Stomach (tissue), 4 donors: Measurements from ENCODE around the gene DNAJB8.

Experiments used
- CTCF ChIP-seq, 7 experiments: fragments of 450-650 bp in 4 of 7; fragments of 200-600 bp in 3 of 7; sonication (generic) in 3 of 7; IDR thresholded peaks; one replicate each; pipeline ENCODE4 v1.5.1; 2016 to 2019; ENCODE audit warnings: antibody characterized with exemption in 7 of 7, control low read depth in 2 of 7, mild to moderate bottlenecking in 1 of 7
- EP300 ChIP-seq: sonication (generic); formaldehyde crosslinking; IDR thresholded peaks from one replicate; pipeline ENCODE4 v1.6.1; 2017; ENCODE audit warnings: antibody characterized with exemption
- POLR2A ChIP-seq, 4 donors: fragments of 450-650 bp; IDR thresholded peaks; one replicate each; pipeline ENCODE4 v1.6.1; 2016; ENCODE audit warnings: antibody characterized with exemption in 4 of 4, control low read depth in 2 of 4, mild to moderate bottlenecking in 1 of 4, moderate library complexity in 1 of 4
- POLR2AphosphoS5 ChIP-seq, 3 donors: sonication (generic); formaldehyde crosslinking; IDR thresholded peaks; one replicate each; pipeline ENCODE4 v1.6.1; 2016; ENCODE audit warnings: antibody characterized with exemption in 3 of 3

DNA sequence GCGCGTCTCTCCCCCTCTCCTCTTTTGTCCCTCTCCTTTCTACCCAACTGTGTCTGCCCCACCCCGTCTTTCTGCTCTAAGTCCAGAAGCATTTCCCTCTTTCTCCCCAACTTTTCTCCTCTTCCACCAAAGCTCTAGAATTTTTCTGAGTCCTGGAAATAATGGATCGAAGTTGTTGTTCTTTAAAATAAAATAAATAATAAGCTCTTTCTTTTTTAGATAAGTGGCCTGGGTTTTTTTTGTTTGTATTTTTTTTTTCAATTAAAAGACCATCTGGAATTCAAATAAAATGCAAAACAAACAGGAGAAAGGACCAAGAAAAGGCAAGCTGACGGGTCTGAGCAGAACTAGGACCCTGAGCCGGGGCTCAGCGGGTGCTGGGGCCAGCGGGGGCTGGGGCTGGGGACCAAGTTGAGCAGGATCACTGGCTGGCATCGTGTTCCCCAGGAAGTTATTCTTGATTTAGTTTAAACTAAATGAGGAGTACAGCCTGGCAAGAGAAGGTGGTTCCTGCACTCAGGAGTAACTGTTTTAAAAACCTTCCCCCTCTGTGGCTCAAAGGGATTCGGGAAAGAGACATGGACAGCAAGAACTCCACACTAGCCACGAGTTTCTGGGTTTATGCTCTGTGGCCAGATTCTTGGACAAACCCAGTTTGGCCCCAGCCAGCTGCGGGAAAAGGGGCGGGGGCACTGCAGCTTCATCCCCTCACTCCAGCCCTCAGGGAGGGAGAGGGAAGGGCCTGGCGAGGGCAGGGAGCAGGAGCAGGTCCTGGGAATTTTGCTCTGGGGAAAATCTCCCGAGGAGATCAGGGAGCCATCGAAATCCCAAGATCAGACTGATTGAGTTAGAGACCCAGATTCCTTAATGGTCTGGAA is 18.0 kb upstream of the DNAJB8 start:
- no peak for TF ChIP-seq CTCF (IDR thresholded peaks at IDR 0.05)
- no peak for TF ChIP-seq POLR2A (IDR thresholded peaks at IDR 0.05)
- TF ChIP-seq POLR2AphosphoS5 (IDR thresholded peaks at IDR 0.05), result no peak
- TF ChIP-seq EP300, result no peak
